GM12878 (cell line): ENCODE results near the gene ZNF837. TPM values are rescaled to one million over a fixed set of nuclear protein-coding genes. Genes with fewer than 3 reads are reported as not detected.
A peak's percentile ranks its signal among the peaks of the same experiment; 100 is the strongest.

ENCODE experiments used
- FOXK2 ChIP-seq: fragments of 450-650 bp; IDR thresholded peaks from 2 replicates; pipeline ENCODE4 v1.6.1; 2017; ENCODE audit warnings: mild to moderate bottlenecking, moderate library complexity
- MLLT1 ChIP-seq: fragments of 450-650 bp; IDR thresholded peaks from 2 replicates; pipeline ENCODE4 v1.6.1; 2016; ENCODE audit warnings: mild to moderate bottlenecking
- MTA3 ChIP-seq: IDR thresholded peaks from 2 replicates; pipeline ENCODE4 v1.6.1; 2012; ENCODE audit warnings: low read length, inconsistent platforms, borderline replicate concordance
- MYB ChIP-seq: fragments of 150-350 bp; IDR thresholded peaks from 2 replicates; pipeline ENCODE4 v1.6.1; 2014; ENCODE audit warnings: mild to moderate bottlenecking, low read depth, low read length, borderline replicate concordance
- NR2C1 ChIP-seq: fragments of 450-650 bp; IDR thresholded peaks from 2 replicates; pipeline ENCODE4 v1.6.1; 2017; ENCODE audit warnings: antibody characterized with exemption, mild to moderate bottlenecking, moderate library complexity
- PAX5 ChIP-seq: IDR thresholded peaks from 2 replicates; pipeline ENCODE4 v1.6.1; 2011; ENCODE audit warnings: low read depth, low read length, borderline replicate concordance
- POLR2AphosphoS2 ChIP-seq: IDR thresholded peaks from 2 replicates; pipeline ENCODE4 v1.6.1; 2011; ENCODE audit warnings: low read depth, mild to moderate bottlenecking, low read length, improper control_type of control experiment, moderate library complexity
- POLR2AphosphoS5 ChIP-seq: IDR thresholded peaks from 2 replicates; pipeline ENCODE4 v1.6.1; 2011; ENCODE audit warnings: mild to moderate bottlenecking, low read length, inconsistent platforms
- PRDM15 ChIP-seq: fragments of 450-650 bp; formaldehyde crosslinking; IDR thresholded peaks from 2 replicates; pipeline ENCODE4 v1.4.0; 2020; ENCODE audit warnings: mild to moderate bottlenecking, moderate library complexity
- RUNX3 ChIP-seq: IDR thresholded peaks from 2 replicates; pipeline ENCODE4 v1.6.1; 2012; ENCODE audit warnings: low read length, inconsistent platforms
- SIN3A ChIP-seq: IDR thresholded peaks from 2 replicates; pipeline ENCODE4 v1.6.1; 2012; ENCODE audit warnings: low read depth, low read length, improper control_type of control experiment
- STAT1 ChIP-seq: fragments of 450-650 bp; conservative IDR thresholded peaks from 2 replicates; pipeline ENCODE4 v1.6.1; 2014; ENCODE audit warnings: antibody characterized with exemption, mild to moderate bottlenecking
- TCF3 ChIP-seq: IDR thresholded peaks from 2 replicates; pipeline ENCODE4 v1.6.1; 2012; ENCODE audit warnings: low read depth, mild to moderate bottlenecking, low read length, borderline replicate concordance; ENCODE audit not compliant: insufficient read depth
- USF1 ChIP-seq: IDR thresholded peaks from 2 replicates; pipeline ENCODE4 v1.6.1; 2011; ENCODE audit warnings: borderline replicate concordance, low read depth, mild to moderate bottlenecking, moderate library complexity, mixed read lengths, low read length; ENCODE audit not compliant: insufficient read depth; ENCODE audit errors: extremely low read length
- YY1 ChIP-seq: IDR thresholded peaks from 2 replicates; pipeline ENCODE4 v1.6.1; 2011; ENCODE audit warnings: low read depth, mild to moderate bottlenecking, low read length
- ZBTB33 ChIP-seq: fragments of 450-650 bp; IDR thresholded peaks from 2 replicates; pipeline ENCODE4 v1.6.1; 2017; ENCODE audit warnings: mild to moderate bottlenecking
- ZNF384 ChIP-seq: IDR thresholded peaks from 2 replicates; pipeline ENCODE4 v1.6.1; 2012; ENCODE audit warnings: low read depth, mild to moderate bottlenecking, low read length, improper control_type of control experiment, borderline replicate concordance
- polyA plus RNA-seq, 11 experiments: library from polyadenylated mRNA; depleted of rRNA in 4 of 11; unstranded in 6 of 11; stranded (reverse) in 5 of 11; fragments of >200 nt; fragmentation: Nextera tagmentation in 4 of 11; fragmentation: Illumina TruSeq in 1 of 11; extraction: Ambion mirVana in 4 of 11; extraction: Trizol in 1 of 11; gene quantifications; 1 replicate in 1 of 11; 2 replicates in 10 of 11; pipeline versions ENCODE4 v1.2.1 to v1.2.3, GENCODE V29; 2011 to 2016; ENCODE audit warnings: inconsistent platforms in 2 of 11, missing spikeins in 2 of 11, low read depth in 1 of 11
- total RNA-seq, 4 experiments: library from RNA; depleted of rRNA in 3 of 4; stranded (reverse); fragments of >200 nt in 3 of 4; fragmentation: Illumina TruSeq in 1 of 4; extraction: Trizol in 1 of 4; gene quantifications; 2 replicates each; pipeline versions ENCODE4 v1.2.1 to v1.2.3, GENCODE V29; 2013 to 2021
- TF ChIP-seq, protein P1 (sequence below): IDR thresholded peaks from 2 replicates; pipeline ENCODE4 v1.6.1; 2011; ENCODE audit warnings: low read depth, low read length, improper control_type of control experiment, borderline replicate concordance
- TF ChIP-seq, protein P2 (sequence below): IDR thresholded peaks from 2 replicates; pipeline ENCODE4 v1.6.1; 2012; ENCODE audit warnings: low read depth, low read length, improper control_type of control experiment

Gene ZNF837
- total and polyA plus RNA-seq, 10 of the 15 experiments (the other 5 are each of a cell fraction or from before 2014, with no cell fraction given), result 0.07 to 2.9 (median 2.0) TPM; not detected in 2

DNA sequence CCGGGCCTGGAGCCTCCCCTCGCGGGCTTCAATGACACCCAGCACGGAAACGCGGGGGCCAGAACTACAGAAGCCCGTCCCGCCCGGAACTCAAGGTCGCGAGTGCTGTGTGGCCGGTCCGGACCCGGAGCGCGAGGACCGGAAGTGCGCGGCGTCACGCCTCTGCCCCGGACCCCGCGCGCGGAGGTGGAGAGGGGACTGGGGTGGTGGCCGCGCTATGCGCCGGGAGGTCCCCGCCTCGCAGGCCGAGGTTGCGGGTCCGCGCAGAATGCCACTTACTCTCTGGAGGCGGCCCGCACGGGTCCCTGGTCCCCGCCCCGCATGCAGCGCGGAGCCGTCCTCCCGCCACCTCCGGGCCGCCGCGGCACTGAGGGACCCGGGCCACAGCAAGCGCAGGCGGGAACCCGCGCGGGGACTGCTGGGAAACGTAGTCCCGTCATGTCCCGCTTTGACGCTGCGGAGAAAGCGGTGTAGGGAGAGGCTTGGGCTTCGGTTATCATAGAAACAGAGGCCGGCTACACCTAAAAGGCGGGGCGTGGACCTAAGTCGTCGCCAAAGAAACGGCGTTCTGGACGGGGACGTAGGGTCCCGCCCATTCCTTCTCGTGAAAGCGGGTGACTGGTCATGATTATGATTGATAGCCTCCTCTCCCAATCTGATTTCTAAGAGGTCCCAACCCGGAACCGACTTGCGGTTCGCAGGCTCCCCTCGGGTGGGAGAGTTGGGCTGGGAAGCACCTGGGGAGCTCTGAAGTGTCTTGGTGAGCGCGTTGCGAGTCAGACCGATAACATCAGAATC, at the start of gene ZNF837 (continued):
- TF ChIP-seq PRDM15 (CRISPR knock-in tag) (no peak), MYB (no peak), MTA3 (no peak), USF1 (peak; percentile 57), ZBTB33 (no peak), ZNF384 (no peak), FOXK2 (peak; percentile 39; the same call in 1 of the 2 replicates), PAX5 (peak; percentile 100), MLLT1 (no peak), POLR2AphosphoS5 (peak; percentile 90), TCF3 (peak; percentile 74; the same call in 1 of the 2 replicates), SIN3A (peak; percentile 58; the same call in 1 of the 2 replicates), RUNX3 (peak; percentile 96), YY1 (peak; percentile 90), STAT1 (no peak; the same call in none of the 2 replicates), NR2C1 (peak; percentile 90), POLR2AphosphoS2 (peak; percentile 86)
- TF ChIP-seq, protein P1, sequence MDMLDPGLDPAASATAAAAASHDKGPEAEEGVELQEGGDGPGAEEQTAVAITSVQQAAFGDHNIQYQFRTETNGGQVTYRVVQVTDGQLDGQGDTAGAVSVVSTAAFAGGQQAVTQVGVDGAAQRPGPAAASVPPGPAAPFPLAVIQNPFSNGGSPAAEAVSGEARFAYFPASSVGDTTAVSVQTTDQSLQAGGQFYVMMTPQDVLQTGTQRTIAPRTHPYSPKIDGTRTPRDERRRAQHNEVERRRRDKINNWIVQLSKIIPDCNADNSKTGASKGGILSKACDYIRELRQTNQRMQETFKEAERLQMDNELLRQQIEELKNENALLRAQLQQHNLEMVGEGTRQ, result no peak
- TF ChIP-seq, protein P2, sequence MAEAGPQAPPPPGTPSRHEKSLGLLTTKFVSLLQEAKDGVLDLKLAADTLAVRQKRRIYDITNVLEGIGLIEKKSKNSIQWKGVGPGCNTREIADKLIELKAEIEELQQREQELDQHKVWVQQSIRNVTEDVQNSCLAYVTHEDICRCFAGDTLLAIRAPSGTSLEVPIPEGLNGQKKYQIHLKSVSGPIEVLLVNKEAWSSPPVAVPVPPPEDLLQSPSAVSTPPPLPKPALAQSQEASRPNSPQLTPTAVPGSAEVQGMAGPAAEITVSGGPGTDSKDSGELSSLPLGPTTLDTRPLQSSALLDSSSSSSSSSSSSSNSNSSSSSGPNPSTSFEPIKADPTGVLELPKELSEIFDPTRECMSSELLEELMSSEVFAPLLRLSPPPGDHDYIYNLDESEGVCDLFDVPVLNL, result 0 out of 2 replicates have a peak, but pooled peaks have one; percentile 25
